Endothelial cell (in vitro differentiated cells): ENCODE measurements around the gene C11orf52. TPM values are rescaled to one million over a fixed set of nuclear protein-coding genes. Genes with fewer than 3 reads are reported as not detected.
A peak's percentile ranks its signal among the peaks of the same experiment; 100 is the strongest.

Experiments
- DNase-seq: peaks from one replicate; pipeline ENCODE4 v3.0.0; 2021; ENCODE audit warnings: low spot score
- H3K27ac Mint-ChIP-seq: one replicate; pipeline ENCODE4 v1.8.0; 2021; ENCODE audit warnings: mixed read lengths, inconsistent platforms; ENCODE audit not compliant: unreplicated experiment
- H3K27me3 Mint-ChIP-seq: one replicate; pipeline ENCODE4 v1.8.0; 2021; ENCODE audit warnings: mild to moderate bottlenecking, moderate library complexity, mixed read lengths, inconsistent platforms; ENCODE audit not compliant: unreplicated experiment
- H3K36me3 Mint-ChIP-seq: one replicate; pipeline ENCODE4 v1.8.0; 2021; ENCODE audit warnings: mild to moderate bottlenecking, low read depth, mixed read lengths, inconsistent platforms; ENCODE audit not compliant: unreplicated experiment
- H3K4me1 Mint-ChIP-seq: one replicate; pipeline ENCODE4 v1.8.0; 2021; ENCODE audit warnings: mild to moderate bottlenecking, mixed read lengths, inconsistent platforms; ENCODE audit not compliant: unreplicated experiment
- H3K4me3 Mint-ChIP-seq: one replicate; pipeline ENCODE4 v1.8.0; 2021; ENCODE audit warnings: mild to moderate bottlenecking, mixed read lengths, inconsistent platforms; ENCODE audit not compliant: unreplicated experiment
- H3K9me3 Mint-ChIP-seq: one replicate; pipeline ENCODE4 v1.8.0; 2021; ENCODE audit warnings: mixed read lengths, inconsistent platforms; ENCODE audit not compliant: unreplicated experiment
- CTCF ChIP-seq: fragments of 200-600 bp; sonication (generic); IDR thresholded peaks from one replicate; pipeline ENCODE4 v1.5.0; 2021; ENCODE audit warnings: antibody characterized with exemption; ENCODE audit not compliant: unreplicated experiment
- total RNA-seq: library from RNA; stranded (reverse); fragmentation: NEBNext Ultra II Directional; extraction: Animal tissue kit (Norgen Biotek cat#: 25700); gene quantifications from one replicate; pipeline ENCODE4 v1.2.1, GENCODE V29; 2021; ENCODE audit not compliant: unreplicated experiment

Gene C11orf52
- total RNA-seq, 1 donor from 2014 or later = 2.8 TPM

GRCh38 chr11:111886032-111886431 is 32.7 kb upstream of the C11orf52 start:
- Mint-ChIP-seq H3K9me3 (no peaks in the 10 kb centered on the region), H3K4me1 (no peaks in the 10 kb centered on the region), H3K36me3 (no peaks in the 10 kb centered on the region), H3K27ac (no peak overlapping the region), H3K4me3 (no peak overlapping the region), H3K27me3 (no peaks in the 10 kb centered on the region)
- DNase-seq = no peak
- TF ChIP-seq CTCF = no peak

GRCh38 chr11:111886844-111887243 is 31.9 kb upstream of the C11orf52 start:
- Mint-ChIP-seq H3K36me3 (no peaks in the 10 kb centered on the region), H3K27me3 (no peaks in the 10 kb centered on the region), H3K4me3 (no peak overlapping the region), H3K9me3 (no peaks in the 10 kb centered on the region), H3K4me1 (no peaks in the 10 kb centered on the region), H3K27ac (no peak overlapping the region)
- TF ChIP-seq CTCF = no peak
- DNase-seq = no peak

GRCh38 chr11:111905411-111905810 is 13.3 kb upstream of the C11orf52 start:
- H3K27ac Mint-ChIP-seq = peak overlapping the region; percentile 48
- peaks cover 3% of the 10 kb centered on the region for H3K36me3 Mint-ChIP-seq
- peaks cover 8% of the 10 kb centered on the region for H3K4me1 Mint-ChIP-seq
- TF ChIP-seq CTCF = no peak
- peaks cover 6% of the 10 kb centered on the region for H3K9me3 Mint-ChIP-seq
- no peak overlapping the region for H3K4me3 Mint-ChIP-seq
- no peaks in the 10 kb centered on the region for H3K27me3 Mint-ChIP-seq
- no peak for DNase-seq

GRCh38 chr11:111906680-111907079 is 12.0 kb upstream of the C11orf52 start:
- no peak for DNase-seq
- H3K9me3 Mint-ChIP-seq = peaks cover 6% of the 10 kb centered on the region
- peaks cover 3% of the 10 kb centered on the region for H3K36me3 Mint-ChIP-seq
- no peak overlapping the region for H3K4me3 Mint-ChIP-seq
- no peak overlapping the region for H3K27ac Mint-ChIP-seq
- TF ChIP-seq CTCF = no peak
- peaks cover 11% of the 10 kb centered on the region for H3K4me1 Mint-ChIP-seq
- H3K27me3 Mint-ChIP-seq = peaks cover 5% of the 10 kb centered on the region

GRCh38 chr11:111908639-111909305 is 9.9 kb upstream of the C11orf52 start:
- Mint-ChIP-seq H3K36me3 (peaks cover 3% of the 10 kb centered on the region), H3K4me3 (no peak overlapping the region), H3K9me3 (peaks cover 6% of the 10 kb centered on the region), H3K27ac (peak overlapping the region; percentile 84), H3K4me1 (peaks cover 11% of the 10 kb centered on the region), H3K27me3 (peaks cover 6% of the 10 kb centered on the region)
- TF ChIP-seq CTCF = no peak
- DNase-seq = no peak
